HepG2 (cell line): ENCODE measurements around the gene DPEP1. TPM values are rescaled to one million over a fixed set of nuclear protein-coding genes. Genes with fewer than 3 reads are reported as not detected.

ENCODE experiments used
- AKNA ChIP-seq: sonication (generic); formaldehyde crosslinking; IDR thresholded peaks from 2 replicates; pipeline ENCODE4 v1.4.0; 2020; ENCODE audit warnings: missing genetic modification reagents, borderline replicate concordance
- ATF6 ChIP-seq: sonication (generic); formaldehyde crosslinking; conservative IDR thresholded peaks from 2 replicates; pipeline ENCODE4 v1.4.0; 2020; ENCODE audit warnings: missing genetic modification reagents
- DPF2 ChIP-seq: sonication (generic); formaldehyde crosslinking; IDR thresholded peaks from 2 replicates; pipeline ENCODE4 v1.4.0; 2020; ENCODE audit warnings: mild to moderate bottlenecking, low read depth, missing genetic modification reagents, borderline replicate concordance
- GATA4 ChIP-seq: sonication (generic); IDR thresholded peaks from 2 replicates; pipeline ENCODE4 v1.6.1; 2016; ENCODE audit warnings: antibody characterized with exemption, low read depth, borderline replicate concordance
- ZFP41 ChIP-seq: sonication (generic); formaldehyde crosslinking; IDR thresholded peaks from 2 replicates; pipeline ENCODE4 v1.4.0; 2020; ENCODE audit warnings: mild to moderate bottlenecking, missing genetic modification reagents, borderline replicate concordance
- ZNF407 ChIP-seq: sonication (generic); formaldehyde crosslinking; IDR thresholded peaks from one replicate; pipeline ENCODE4 v1.5.1; 2020; ENCODE audit warnings: mild to moderate bottlenecking, missing genetic modification reagents; ENCODE audit errors: not compliant biosample characterization
- ZNF580 ChIP-seq: IDR thresholded peaks from 2 replicates; pipeline ENCODE4 v1.6.1; 2016; ENCODE audit warnings: low read depth, borderline replicate concordance
- polyA plus RNA-seq, 8 experiments: library from polyadenylated mRNA; depleted of rRNA in 3 of 8; stranded (reverse) in 7 of 8; unstranded in 1 of 8; fragments of >200 nt; fragmentation: Illumina TruSeq in 4 of 8; extraction: Trizol in 4 of 8; gene quantifications; 2 replicates each; pipeline versions ENCODE4 v1.2.1 to v1.2.3, GENCODE V29; 2011 to 2016; ENCODE audit warnings: low read depth in 4 of 8, missing spikeins in 1 of 8, mixed read lengths in 1 of 8; ENCODE audit not compliant: insufficient read depth in 1 of 8
- total RNA-seq, 5 experiments: library from RNA; depleted of rRNA; stranded (reverse); fragments of >200 nt; fragmentation: Illumina TruSeq; extraction: Trizol; gene quantifications; 2 replicates each; pipeline ENCODE4 v1.2.3, GENCODE V29; 2016; ENCODE audit warnings: low read depth in 1 of 5

The DPEP1 gene
- total and polyA plus RNA-seq, 2 of the 13 experiments (the other 11 are each of a cell fraction or from before 2014, with no cell fraction given) = 37.6 to 52.2 TPM

- TF ChIP-seq ZNF407 (CRISPR knock-in tag) = peak; percentile 11
- no peak for TF ChIP-seq GATA4
- peak; percentile 64; the same call in 1 of the 2 replicates for TF ChIP-seq ZFP41
- TF ChIP-seq ZNF580 (CRISPR knock-in tag) = peak; percentile 77; the same call in 1 of the 2 replicates
- TF ChIP-seq AKNA (CRISPR knock-in tag) = 0 out of 2 replicates have a peak, but pooled peaks have one; percentile 35
- TF ChIP-seq DPF2 (CRISPR knock-in tag) = no peak
- TF ChIP-seq ATF6 = no peak
These were observed 44.2 kb downstream of the DPEP1 start, which contains the start of the genes CHMP1A and SPATA33 (continued) for GRCh38 chr16:89657442-89658220.
